GM19463 (cell line): ENCODE measurements around the gene MIPOL1.

ENCODE experiments used
- ATAC-seq: cut with Tn5 transposase; IDR thresholded peaks from one replicate; pipeline ENCODE4 v1.9.1; 2021; ENCODE audit warnings: mild to moderate bottlenecking, moderate library complexity; ENCODE audit not compliant: unreplicated experiment

MIPOL1 gene

GRCh38 chr14:37584211-37585100 lies 386.7 kb downstream of the MIPOL1 start:
- ATAC-seq: no peak

- ATAC-seq: no peak
These were observed 387.4 kb downstream of the MIPOL1 start for GRCh38 chr14:37585101-37585511.

GRCh38 chr14:37585971-37586796 lies 388.4 kb downstream of the MIPOL1 start:
- no peak for ATAC-seq

- no peak for ATAC-seq
These were observed 389.0 kb downstream of the MIPOL1 start for GRCh38 chr14:37586797-37587130.

DNA sequence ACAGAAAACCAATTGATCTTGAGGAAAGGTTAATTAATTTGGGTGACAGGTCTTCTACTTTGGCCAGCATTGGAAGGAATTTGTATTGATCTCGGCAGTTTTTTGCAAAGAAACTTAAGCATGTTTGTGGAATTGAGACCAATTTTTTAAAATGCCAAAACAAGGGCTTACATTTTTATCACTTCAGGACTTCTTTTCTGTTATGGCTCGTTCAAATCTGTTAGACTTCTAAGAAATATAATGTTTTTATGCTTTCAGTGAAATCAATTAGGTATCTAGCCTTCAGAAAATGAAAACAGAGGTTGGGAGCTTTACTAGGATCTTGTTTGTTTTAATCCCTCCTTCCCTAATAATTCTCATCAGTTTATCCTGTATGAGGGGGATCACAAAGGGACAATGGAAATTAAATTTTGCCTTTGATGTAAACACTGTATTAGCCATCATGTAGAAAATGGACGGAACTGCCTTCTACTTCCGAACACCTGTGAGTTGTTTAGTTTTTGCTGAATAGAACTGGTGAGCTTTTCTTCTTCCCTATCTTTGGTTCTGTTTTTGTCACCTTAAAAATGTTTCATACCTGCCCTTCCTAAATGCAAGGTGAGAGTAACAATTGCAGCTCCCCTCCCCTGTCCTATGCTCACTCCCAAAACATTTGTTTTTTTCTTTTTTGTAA lies 389.5 kb downstream of the MIPOL1 start:
- ATAC-seq: no peak

DNA sequence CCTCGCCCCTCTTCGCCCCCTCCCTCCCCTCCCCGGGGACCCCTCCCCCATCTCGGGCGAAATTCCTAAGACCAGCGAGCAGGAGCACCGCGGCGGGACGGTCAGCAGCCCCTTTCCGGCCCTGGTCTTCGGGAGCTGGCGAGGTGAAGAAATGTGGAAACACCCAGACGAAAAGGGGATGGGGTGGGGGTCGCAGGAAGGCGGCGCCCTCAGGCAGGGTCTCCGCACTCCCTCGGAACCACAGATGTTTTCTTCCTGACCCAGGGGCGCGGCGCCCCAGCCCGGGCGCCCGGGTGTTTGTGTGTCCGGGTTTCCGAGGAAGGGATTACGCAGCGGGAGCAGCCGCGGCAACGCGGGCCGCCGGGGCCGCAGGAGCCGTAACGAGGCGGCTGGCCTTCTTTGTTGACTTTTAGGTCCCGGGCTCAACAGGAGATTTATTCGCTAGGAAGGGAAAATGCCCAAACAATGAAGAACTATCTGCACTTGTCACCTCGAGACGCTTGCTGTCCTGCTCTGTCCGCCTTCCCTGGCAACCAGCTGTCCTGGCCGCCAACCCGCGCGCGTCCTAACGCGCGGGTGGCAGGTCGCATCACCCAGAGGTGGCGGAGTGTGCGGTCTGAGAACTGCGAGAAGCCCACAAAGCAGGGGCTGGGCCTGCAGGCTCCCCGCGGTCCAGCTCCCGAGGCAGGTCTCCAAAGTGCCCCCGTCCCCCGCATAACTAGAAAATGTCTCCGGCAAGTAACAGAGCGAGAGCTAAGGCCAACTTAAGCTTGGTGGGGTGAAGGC lies 390.3 kb downstream of the MIPOL1 start:
- no peak for ATAC-seq

DNA sequence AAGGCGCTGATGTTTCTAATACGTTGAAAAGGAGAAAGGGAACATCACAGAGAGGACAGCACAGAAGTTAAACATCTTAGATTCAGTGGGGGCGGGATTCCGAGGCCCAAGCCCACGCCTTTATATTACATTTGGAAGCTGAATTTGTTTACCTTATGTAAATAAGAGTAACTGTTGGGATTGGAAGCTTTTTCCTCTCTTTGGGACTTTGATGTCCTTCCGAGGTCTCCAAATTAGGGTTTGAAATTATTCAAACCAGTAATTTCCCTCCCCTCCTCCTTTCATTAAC lies 390.9 kb downstream of the MIPOL1 start:
- ATAC-seq: no peak

DNA sequence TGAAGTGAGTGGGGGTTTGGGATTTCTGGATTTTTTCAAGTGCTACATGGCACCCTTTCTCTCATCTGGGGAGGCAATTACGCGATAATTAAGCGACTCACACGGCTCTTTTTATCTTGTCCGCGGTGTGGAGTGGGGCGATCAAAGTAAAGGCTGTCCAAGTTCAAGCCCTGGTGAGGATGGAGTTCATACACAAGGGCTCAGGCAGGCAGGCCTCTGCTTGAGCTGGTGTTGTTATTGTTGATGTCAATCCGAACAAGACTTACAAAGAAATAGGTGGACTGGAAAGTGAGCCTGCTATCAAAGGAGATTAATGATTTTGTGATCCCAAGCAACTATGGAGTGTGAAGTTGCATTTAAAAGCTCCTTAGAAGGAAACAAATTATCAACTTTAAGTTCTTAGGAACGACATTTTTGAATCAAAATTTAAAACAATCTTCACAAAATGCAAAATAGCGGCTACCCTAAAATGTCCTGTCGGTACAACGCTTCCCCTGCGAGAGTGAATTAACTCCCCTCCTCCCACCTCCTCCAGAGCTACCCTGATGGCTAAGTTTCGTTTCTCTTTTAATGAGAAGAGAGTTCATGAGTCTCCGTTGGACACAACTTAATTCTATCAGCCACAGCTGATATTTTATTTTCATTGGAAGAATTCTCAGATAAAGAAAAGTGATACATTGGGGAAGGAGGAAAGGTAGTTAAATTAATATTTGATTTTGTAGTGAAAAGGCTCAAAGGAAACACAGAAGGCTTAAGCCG lies 391.4 kb downstream of the MIPOL1 start:
- no peak for ATAC-seq

- ATAC-seq: no peak
These were observed 392.1 kb downstream of the MIPOL1 start for GRCh38 chr14:37589715-37590427.

GRCh38 chr14:37590428-37591139 lies 392.8 kb downstream of the MIPOL1 start:
- no peak for ATAC-seq

- ATAC-seq: no peak
These were observed 393.7 kb downstream of the MIPOL1 start for GRCh38 chr14:37591311-37591940.

GRCh38 chr14:37591941-37592481 lies 394.3 kb downstream of the MIPOL1 start:
- no peak for ATAC-seq

- no peak for ATAC-seq
These were observed 395.0 kb downstream of the MIPOL1 start for GRCh38 chr14:37592482-37593408.

DNA sequence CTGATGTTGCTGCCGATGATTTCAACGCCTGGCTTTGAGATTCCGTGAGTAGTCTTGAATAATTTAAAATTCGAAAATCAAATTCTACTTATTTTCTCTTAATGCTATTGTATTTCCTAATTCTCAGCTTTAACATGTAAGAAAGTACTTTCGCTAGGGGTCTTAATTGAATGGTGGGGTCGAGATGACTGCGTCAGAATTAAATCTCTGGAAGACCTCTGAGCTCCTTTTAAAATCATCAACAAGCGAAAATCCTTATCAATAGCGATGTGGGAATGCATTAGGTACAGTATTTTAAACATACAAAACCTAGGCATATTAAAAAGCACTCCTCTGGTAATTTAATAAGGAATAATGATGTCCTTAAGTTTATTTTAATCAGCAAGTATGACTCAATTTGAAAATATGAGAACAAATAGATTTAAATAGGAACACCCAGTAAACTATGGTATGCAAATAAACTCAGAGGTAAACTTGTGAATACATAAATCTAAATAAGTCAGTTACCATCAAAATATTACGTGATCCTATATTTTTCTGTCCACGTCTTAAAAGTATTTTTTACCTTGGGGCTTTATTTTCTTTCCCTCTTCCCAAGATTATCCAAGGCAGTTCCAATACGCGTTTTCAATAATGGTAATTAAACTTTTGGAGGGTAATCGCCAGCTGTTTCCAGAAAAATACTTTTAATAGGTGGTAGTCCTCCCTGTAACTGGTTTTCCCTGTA lies 395.9 kb downstream of the MIPOL1 start:
- no peak for ATAC-seq

- no peak for ATAC-seq
These were observed 396.7 kb downstream of the MIPOL1 start for GRCh38 chr14:37594238-37594970.
